DND-41 (cell line): Measurements from ENCODE around the gene HTD2.

Source experiments
- ATAC-seq: fragments of 200-7000 bp; cut with Tn5 transposase; 3 replicates; pipeline ENCODE4 v1.9.1; 2021; ENCODE audit warnings: low read depth; ENCODE audit not compliant: insufficient read depth
- DNase-seq: peaks from one replicate; pipeline ENCODE4 v3.0.0-alpha.2; 2020
- H2AFZ ChIP-seq: 2 replicates; pipeline ENCODE4 v1.6.0; 2012; ENCODE audit warnings: low read depth, low read length
- H3K27ac ChIP-seq: 2 replicates; pipeline ENCODE4 v1.5.1; 2012; ENCODE audit warnings: low read length, inconsistent platforms
- H3K27me3 ChIP-seq: fragments of 200-600 bp; sonication (generic); 2 replicates; pipeline ENCODE4 v1.6.0; 2012; ENCODE audit warnings: low read length, mild to moderate bottlenecking, inconsistent platforms; ENCODE audit not compliant: insufficient read depth, poor library complexity
- H3K36me3 ChIP-seq: 2 replicates; pipeline ENCODE4 v1.5.1; 2012; ENCODE audit warnings: low read length, inconsistent platforms; ENCODE audit not compliant: insufficient read depth
- H3K4me1 ChIP-seq: 2 replicates; pipeline ENCODE4 v1.5.1; 2012; ENCODE audit warnings: mild to moderate bottlenecking, low read length; ENCODE audit not compliant: insufficient read depth
- H3K4me2 ChIP-seq: 2 replicates; pipeline ENCODE4 v1.6.0; 2012; ENCODE audit warnings: mild to moderate bottlenecking, moderate library complexity, low read length, inconsistent platforms; ENCODE audit not compliant: insufficient read depth
- H3K4me3 ChIP-seq, 2 experiments: fragments of 200-600 bp in 1 of 2; shearing (Covaris generic) in 1 of 2; 2 replicates each; pipeline ENCODE4 v1.5.1; 2012 to 2016; ENCODE audit warnings: inconsistent platforms in 2 of 2, low read length in 2 of 2, mild to moderate bottlenecking in 2 of 2, low read depth in 1 of 2, moderate library complexity in 1 of 2
- H3K79me2 ChIP-seq: 2 replicates; pipeline ENCODE4 v1.6.0; 2012; ENCODE audit warnings: low read length, inconsistent platforms; ENCODE audit not compliant: insufficient read depth
- H3K9ac ChIP-seq: 2 replicates; pipeline ENCODE4 v1.6.0; 2012; ENCODE audit warnings: low read depth, mild to moderate bottlenecking, inconsistent platforms, low read length, moderate library complexity
- H3K9me3 ChIP-seq: 2 replicates; pipeline ENCODE4 v1.5.1; 2012; ENCODE audit warnings: low read length, moderate library complexity, mild to moderate bottlenecking, inconsistent platforms; ENCODE audit not compliant: insufficient read depth, severe bottlenecking
- H4K20me1 ChIP-seq: 2 replicates; pipeline ENCODE4 v1.6.0; 2012; ENCODE audit warnings: low read length; ENCODE audit not compliant: insufficient read depth
- EZH2 ChIP-seq: IDR thresholded peaks from 3 replicates; pipeline ENCODE4 v1.6.1; 2012; ENCODE audit warnings: borderline replicate concordance, low read depth, mild to moderate bottlenecking, moderate library complexity, low read length, inconsistent platforms; ENCODE audit not compliant: severe bottlenecking
- TF ChIP-seq, protein P1 (sequence below): IDR thresholded peaks from 2 replicates; pipeline ENCODE4 v1.5.1; 2012; ENCODE audit warnings: borderline replicate concordance, low read length, moderate library complexity, mild to moderate bottlenecking; ENCODE audit not compliant: poor library complexity, severe bottlenecking; ENCODE audit errors: extremely low read depth

HTD2 gene

DNA sequence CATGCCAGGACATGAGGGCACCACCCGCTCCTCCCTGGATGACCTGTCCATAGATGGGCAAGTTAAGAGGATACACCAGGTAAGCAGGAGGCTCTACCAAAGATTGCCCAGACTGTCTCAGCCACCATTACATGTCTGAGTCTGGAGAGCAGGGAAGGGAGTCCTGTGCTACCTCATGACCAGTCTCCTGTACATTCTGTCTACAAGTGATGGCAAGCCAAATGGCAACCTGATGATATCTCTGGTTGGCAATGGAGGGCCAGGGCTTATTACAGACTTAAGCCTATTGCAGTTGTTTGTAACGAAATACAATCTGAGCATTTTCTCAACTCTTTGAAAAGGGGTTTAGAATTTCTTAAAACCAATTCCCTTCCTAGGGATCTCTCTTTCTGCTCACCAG lies 37.0 kb upstream of the HTD2 start:
- no peak overlapping the region for H2AFZ ChIP-seq

DNA sequence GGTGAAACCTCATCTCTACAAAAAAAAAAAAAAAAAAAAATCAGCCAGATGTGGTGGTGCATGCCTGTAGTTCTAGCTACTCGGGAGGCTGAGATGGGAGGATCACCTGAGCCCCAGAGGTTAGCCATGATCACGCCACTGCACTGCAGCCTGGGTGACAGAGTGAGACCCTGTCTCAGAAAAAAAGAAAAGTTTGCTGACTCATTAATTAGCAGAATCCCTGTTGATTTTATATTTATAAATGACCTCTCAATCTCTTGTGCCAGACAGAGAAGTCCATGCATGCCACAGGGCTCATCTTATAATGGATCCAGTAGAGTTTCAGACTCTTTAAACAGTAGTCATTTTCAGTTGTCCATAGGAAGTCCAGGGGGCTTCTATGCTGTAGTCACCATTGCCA lies 35.8 kb upstream of the HTD2 start:
- TF ChIP-seq EZH2 = no peak
- TF ChIP-seq, protein P1, sequence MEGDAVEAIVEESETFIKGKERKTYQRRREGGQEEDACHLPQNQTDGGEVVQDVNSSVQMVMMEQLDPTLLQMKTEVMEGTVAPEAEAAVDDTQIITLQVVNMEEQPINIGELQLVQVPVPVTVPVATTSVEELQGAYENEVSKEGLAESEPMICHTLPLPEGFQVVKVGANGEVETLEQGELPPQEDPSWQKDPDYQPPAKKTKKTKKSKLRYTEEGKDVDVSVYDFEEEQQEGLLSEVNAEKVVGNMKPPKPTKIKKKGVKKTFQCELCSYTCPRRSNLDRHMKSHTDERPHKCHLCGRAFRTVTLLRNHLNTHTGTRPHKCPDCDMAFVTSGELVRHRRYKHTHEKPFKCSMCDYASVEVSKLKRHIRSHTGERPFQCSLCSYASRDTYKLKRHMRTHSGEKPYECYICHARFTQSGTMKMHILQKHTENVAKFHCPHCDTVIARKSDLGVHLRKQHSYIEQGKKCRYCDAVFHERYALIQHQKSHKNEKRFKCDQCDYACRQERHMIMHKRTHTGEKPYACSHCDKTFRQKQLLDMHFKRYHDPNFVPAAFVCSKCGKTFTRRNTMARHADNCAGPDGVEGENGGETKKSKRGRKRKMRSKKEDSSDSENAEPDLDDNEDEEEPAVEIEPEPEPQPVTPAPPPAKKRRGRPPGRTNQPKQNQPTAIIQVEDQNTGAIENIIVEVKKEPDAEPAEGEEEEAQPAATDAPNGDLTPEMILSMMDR = no peak
- H3K36me3 ChIP-seq = no peaks in the 10 kb centered on the region
- ATAC-seq (no peak), DNase-seq (no peak)
- H3K9ac ChIP-seq = no peak overlapping the region
- H3K27me3 ChIP-seq = no peaks in the 10 kb centered on the region
- no peak overlapping the region for H3K4me3 ChIP-seq
- H3K4me2 ChIP-seq = no peak overlapping the region
- no peaks in the 10 kb centered on the region for H3K9me3 ChIP-seq
- no peak overlapping the region for H2AFZ ChIP-seq
- no peaks in the 10 kb centered on the region for H3K79me2 ChIP-seq
- H3K4me1 ChIP-seq = no peaks in the 10 kb centered on the region
- no peak overlapping the region for H3K27ac ChIP-seq
- no peaks in the 10 kb centered on the region for H4K20me1 ChIP-seq

More for the DNA sequence above, 37.0 kb upstream of the HTD2 start:
- no peak for DNase-seq
- Histone ChIP-seq H3K4me1 (no peaks in the 10 kb centered on the region), H3K9me3 (no peaks in the 10 kb centered on the region), H3K4me2 (no peak overlapping the region), H3K9ac (no peak overlapping the region), H4K20me1 (no peaks in the 10 kb centered on the region), H3K4me3 (no peak overlapping the region), H3K27ac (no peak overlapping the region), H3K27me3 (no peaks in the 10 kb centered on the region), H3K36me3 (no peaks in the 10 kb centered on the region), H3K79me2 (no peaks in the 10 kb centered on the region)
- TF ChIP-seq, protein P1 = no peak
- no peak for TF ChIP-seq EZH2
- ATAC-seq = no peak

DNA sequence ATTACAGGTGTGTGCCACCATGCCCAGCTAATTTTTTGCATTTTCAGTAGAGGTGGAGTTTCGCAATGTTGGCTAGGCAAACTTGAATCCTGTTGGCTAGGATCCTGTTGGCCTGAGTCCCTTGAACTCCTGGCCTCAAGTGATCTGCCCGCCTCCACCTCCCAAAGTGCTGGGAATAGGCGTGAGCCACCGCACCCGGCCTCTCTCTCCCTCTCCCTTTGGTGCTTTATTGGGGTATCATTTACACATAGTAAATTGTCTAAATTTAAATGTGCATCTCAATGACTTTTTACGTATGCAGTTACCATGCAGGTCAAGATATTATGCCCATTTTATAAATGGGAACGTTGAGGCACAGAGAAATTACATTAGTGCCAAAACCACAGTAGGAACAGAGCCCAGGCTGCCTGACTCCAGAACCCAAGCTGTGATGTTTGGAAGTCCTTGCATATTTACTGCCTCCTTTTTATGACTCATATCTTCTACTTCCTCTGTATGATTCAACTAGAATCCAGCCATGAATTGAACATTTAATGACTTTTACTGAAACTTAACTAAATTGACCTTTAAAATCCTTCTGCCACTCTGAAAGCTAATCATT lies 34.3 kb upstream of the HTD2 start:
- no peaks in the 10 kb centered on the region for H3K4me1 ChIP-seq
- H3K27me3 ChIP-seq = no peaks in the 10 kb centered on the region
- no peak overlapping the region for H3K4me3 ChIP-seq
- TF ChIP-seq EZH2 = no peak
- TF ChIP-seq, protein P1 = no peak
- H4K20me1 ChIP-seq = no peaks in the 10 kb centered on the region
- H3K4me2 ChIP-seq = no peak overlapping the region
- H3K9me3 ChIP-seq = no peaks in the 10 kb centered on the region
- no peak overlapping the region for H2AFZ ChIP-seq
- no peaks in the 10 kb centered on the region for H3K79me2 ChIP-seq
- H3K36me3 ChIP-seq = no peaks in the 10 kb centered on the region
- ATAC-seq (no peak), DNase-seq (no peak)
- H3K27ac ChIP-seq = no peak overlapping the region
- no peak overlapping the region for H3K9ac ChIP-seq
